Hypothalamus (tissue), 51 donors: Measurements from ENCODE around the gene SNED1.

ENCODE experiments used
- DNase-seq, 51 donors: peaks; one replicate each; lab custom pipeline; 2025; lab: John Stamatoyannopoulos, UW

SNED1 gene

DNA sequence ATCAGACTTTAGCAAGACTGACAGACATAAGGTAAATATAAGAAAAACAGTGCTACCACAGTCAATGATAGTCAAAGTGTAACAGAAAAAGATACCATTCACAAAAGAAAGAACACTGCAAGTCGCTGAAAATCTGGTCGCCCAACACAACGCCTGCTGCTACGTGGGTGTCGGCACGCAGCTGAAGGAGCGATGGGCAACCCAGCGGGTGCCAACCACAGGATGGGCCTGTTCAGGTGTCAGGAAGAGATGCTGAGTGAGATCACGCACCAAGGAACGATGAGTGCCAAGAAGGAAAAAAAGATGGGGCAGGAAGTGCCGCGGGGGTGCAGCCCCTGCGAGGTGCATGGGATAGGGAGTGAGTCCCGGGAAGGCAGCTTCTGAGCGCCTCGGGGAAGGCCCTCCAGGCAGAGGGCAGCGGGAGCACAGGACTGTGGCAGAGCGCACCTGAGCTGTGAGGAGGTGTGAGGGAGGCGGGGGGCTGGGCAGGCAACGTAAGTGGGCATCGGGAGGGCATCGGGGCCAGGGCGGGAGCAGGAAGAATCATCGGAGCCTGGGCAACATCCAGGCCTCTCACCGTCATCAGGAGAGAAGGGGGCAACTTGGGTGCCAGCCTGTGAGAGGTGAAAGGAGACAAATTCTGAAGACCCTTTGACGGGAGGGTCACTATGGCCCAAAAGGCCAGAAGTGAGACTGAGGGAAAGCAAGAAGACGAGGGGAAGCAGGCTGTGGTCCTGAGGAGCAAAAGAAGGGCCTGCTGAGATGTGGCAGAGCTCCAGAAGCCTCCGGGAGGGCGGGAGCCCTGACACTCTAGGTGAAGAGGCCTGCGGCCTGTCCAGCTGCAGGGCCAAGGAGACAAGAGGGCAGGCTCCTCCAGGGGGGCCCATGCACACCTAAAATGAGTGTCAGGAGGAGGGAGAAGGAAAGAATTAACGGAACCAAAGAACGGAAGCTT, 118.5 kb downstream of the SNED1 start:
- no peak for DNase-seq

- DNase-seq = no peak
These were observed 120.5 kb downstream of the SNED1 start for GRCh38 chr2:241118737-241119505.

GRCh38 chr2:241120440-241120839, 122.0 kb downstream of the SNED1 start:
- no peak for DNase-seq

DNA sequence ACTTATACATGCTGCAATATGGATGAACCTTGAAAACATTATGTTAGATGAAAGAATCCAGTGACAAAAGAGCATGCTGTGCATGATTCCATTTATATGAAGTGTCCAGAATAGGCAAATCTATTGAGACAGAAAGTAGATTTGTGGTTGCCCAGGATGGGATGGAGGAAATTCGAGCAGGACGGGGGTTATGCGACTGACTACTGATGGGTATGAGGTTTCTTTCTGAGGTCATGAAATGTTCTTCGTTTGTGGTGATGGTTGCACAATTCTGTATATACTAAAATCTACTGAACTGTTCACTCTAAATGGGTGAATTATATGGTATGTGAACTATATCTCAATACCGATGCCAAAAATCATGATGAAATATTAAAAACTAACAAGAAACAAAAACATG, 122.6 kb downstream of the SNED1 start:
- DNase-seq = no peak

DNA sequence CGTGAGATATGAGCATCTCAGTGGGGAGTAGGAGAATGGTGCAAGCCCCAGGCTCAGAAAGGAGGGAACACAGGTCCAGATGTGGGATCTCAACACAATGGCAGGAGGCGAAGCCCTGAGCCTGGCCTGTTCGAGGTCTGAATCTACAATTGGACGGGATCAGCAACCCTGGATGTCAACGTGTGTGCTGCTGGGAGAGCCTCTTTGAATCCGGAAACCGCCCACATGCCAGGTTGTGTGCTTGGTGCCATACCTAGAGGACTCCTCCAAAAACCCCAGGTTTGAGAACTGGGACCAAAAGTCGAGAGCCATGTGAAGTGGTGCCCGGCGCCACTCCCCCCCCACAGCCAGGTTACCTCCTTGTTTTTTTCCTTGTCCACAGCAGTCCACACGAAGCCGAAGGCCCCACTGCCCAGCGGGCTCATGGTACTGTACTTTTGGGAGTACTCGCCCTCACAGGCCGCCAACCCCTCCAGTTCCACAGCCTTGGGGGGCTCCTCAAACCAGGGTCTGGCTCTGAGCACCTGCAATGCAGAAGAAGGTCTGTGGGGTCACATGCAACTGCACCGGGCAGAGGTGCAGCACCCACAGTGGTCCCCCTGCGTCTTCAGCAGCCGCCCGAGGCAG, 124.1 kb downstream of the SNED1 start:
- no peak for DNase-seq

GRCh38 chr2:241123816-241124536, 125.6 kb downstream of the SNED1 start:
- peak in 17 of 51 donors; percentile 11 to 54 (median 25) for DNase-seq

- DNase-seq = no peak
These were observed 127.2 kb downstream of the SNED1 start for GRCh38 chr2:241125626-241126025.

GRCh38 chr2:241126201-241126611, 127.8 kb downstream of the SNED1 start:
- DNase-seq = no peak

- no peak for DNase-seq
These were observed 128.4 kb downstream of the SNED1 start for GRCh38 chr2:241126771-241127202.

GRCh38 chr2:241128266-241128665, 129.8 kb downstream of the SNED1 start:
- no peak for DNase-seq

DNA sequence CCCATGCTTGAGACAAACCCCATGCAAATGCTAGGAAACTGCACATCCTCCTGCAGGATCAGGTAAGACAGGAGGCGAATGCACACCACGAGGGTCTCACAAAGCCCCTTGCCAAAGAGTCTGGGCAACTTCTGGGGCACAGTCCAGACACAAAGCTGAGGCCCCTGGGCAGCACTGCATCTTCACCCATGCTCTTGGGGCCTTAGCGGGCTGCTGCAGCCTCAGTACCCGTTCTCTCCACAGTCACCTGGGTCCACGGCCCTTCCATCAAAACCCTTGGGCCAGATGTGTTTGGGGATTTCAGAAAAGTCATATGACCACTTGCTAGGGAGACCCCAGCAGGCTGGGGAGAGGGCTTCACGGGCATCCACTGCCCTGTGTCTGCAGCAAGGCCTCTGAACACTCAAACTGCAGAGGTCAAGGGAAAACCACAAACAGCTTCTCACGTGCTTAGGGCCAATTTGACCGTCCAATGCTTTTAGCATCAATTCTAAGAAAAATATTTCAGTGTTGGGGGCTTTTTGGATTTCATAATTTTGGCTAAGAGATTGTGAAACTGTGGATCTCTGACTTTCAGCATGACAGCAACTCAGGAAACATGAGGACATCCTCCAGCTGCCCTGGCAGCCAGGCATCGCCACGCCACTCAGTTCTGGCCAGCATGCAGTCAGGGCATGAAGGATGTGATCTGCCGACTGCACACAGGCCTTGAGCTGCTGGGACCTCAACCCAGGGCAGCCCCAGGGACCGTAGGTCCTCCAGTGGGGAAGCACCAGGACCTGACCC, 130.9 kb downstream of the SNED1 start:
- no peak for DNase-seq

- DNase-seq = no peak
These were observed 131.9 kb downstream of the SNED1 start for GRCh38 chr2:241130316-241130715.

DNA sequence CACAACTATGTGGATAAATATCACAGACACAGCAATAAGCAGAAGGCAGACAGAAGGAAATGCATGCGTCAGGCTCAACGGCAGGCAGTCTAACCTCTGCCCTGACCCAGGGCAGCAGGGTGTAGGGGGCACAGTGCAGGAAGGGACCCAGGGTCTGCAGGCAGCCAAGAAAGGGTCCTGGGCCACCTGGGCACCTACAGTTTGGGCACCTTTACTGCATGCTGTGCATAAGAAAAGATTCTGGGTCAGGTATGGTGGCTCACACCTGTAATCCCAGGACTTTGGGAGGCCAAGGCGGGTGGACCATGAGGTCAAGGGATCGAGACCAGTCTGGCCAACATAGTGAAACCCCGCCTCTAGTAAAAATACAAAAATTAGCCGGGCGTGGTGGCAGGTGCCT, 133.1 kb downstream of the SNED1 start:
- DNase-seq = no peak

DNA sequence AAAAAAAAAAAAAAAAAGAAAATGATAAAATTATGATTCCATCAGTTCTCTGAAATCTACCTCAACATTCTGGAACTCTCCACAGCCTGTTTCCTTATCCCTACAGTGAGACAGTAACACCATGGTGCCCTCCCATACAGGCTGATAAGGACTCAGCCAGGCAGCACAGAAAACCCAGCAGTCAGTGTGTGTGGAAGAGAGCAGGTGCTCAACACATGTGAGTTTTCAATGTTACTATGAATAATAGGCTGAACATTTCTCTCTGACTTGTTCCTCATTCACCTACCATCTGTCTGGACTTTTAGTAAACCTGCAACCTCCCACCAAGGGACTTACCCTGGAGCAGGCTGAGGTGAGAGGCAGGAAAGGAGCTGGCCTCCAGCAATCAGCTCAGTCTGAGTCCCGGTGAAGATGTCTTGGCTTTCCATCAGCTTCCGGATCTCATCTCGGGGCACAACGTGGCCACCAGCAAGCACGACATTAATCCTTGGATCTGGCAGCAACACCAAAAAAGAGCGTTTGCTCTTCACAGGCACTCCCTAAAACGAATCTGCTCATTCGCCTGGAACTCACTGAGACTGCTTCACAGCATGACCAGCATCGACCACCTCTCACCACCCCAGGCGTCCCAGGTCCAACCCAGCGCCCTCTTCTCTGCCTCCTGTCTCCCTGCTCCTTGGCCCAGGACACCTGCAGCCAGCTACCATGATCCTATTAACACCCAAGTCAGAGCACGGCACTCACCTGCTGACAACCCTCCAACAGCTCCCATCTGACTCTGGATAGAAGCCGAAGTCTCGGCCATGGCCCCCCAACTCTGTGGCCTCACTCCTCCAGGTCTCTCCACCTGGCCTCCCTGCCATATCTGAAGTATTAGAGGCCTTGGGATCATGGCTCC, 134.4 kb downstream of the SNED1 start:
- no peak for DNase-seq

- no peak for DNase-seq
These were observed 135.0 kb downstream of the SNED1 start for GRCh38 chr2:241133436-241133820.

- no peak for DNase-seq
These were observed 136.3 kb downstream of the SNED1 start for GRCh38 chr2:241134711-241135110.

DNA sequence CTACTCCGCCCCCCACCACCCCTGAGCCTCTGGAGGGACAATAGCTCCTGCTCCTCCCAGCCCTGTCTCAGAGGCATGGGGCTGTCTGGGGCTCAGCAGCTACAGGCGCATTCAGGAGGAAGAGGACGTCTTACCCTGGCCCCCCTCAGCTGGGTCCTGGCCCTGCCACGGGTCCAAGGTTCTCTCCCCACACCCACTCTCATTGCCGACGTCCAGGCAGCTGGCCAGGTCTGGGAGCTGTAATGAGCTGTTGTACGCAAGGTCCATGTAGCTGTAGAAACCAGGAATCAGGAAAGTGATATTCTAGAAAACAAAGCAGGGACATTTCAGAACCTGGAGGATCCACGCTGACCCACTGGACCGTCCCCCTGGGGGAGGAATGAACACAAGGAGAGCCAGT, 137.3 kb downstream of the SNED1 start:
- DNase-seq = peak in 1 of 51 donors; percentile 19

DNA sequence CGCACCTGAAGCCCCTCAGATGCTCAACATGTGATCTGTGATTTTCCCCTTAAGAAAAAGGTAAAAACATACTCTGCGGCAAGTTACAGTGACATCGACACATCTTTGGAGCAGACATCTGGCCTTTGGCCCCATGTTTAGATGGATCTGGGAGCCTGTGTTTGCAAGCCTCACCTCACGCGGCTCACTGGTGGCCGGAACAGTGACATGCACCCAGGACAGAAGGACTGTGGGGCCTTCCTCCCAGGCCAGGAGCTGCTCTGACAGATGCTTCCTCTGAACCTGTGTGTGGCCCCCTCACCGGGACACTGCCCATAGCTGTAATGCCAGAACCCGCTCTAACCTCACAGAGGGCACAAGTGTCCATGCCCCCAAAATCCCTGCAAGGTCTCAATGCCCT, 137.8 kb downstream of the SNED1 start:
- DNase-seq = no peak
